BE2C (cell line): Measurements from ENCODE around the gene QPCTL. TPM values are rescaled to one million over a fixed set of nuclear protein-coding genes. Genes with fewer than 3 reads are reported as not detected.
A peak's percentile ranks its signal among the peaks of the same experiment; 100 is the strongest.

Source experiments
- DNase-seq: peaks from one replicate; pipeline ENCODE4 v3.0.0-alpha.2; 2020
- H3K27me3 ChIP-seq: fragments of 250-450 bp; sonication (Bioruptor Pico); 2 replicates; pipeline ENCODE4 v1.5.1; 2020; ENCODE audit warnings: mild to moderate bottlenecking
- H3K36me3 ChIP-seq: fragments of 250-450 bp; sonication (Bioruptor Pico); 2 replicates; pipeline ENCODE4 v1.5.1; 2020; ENCODE audit warnings: mild to moderate bottlenecking
- H3K4me1 ChIP-seq: fragments of 250-450 bp; sonication (Bioruptor Pico); 2 replicates; pipeline ENCODE4 v1.5.1; 2020
- H3K4me3 ChIP-seq: 2 replicates; pipeline ENCODE4 v1.5.1; 2011; ENCODE audit warnings: low read depth, low read length
- H3K9me3 ChIP-seq: fragments of 250-450 bp; sonication (Bioruptor Pico); 2 replicates; pipeline ENCODE4 v1.5.1; 2020
- polyA plus RNA-seq: library from polyadenylated mRNA; unstranded; fragments of >200 nt; gene quantifications from one replicate; pipeline ENCODE4 v1.2.1, GENCODE V29; 2012; ENCODE audit warnings: low read depth, missing spikeins; ENCODE audit not compliant: insufficient read length, insufficient read depth
- TF ChIP-seq, protein P1 (sequence below): IDR thresholded peaks from 2 replicates; pipeline ENCODE4 v1.5.1; 2012; ENCODE audit warnings: mild to moderate bottlenecking, low read depth, low read length

The QPCTL gene
- 4.4 TPM for polyA plus RNA-seq

DNA sequence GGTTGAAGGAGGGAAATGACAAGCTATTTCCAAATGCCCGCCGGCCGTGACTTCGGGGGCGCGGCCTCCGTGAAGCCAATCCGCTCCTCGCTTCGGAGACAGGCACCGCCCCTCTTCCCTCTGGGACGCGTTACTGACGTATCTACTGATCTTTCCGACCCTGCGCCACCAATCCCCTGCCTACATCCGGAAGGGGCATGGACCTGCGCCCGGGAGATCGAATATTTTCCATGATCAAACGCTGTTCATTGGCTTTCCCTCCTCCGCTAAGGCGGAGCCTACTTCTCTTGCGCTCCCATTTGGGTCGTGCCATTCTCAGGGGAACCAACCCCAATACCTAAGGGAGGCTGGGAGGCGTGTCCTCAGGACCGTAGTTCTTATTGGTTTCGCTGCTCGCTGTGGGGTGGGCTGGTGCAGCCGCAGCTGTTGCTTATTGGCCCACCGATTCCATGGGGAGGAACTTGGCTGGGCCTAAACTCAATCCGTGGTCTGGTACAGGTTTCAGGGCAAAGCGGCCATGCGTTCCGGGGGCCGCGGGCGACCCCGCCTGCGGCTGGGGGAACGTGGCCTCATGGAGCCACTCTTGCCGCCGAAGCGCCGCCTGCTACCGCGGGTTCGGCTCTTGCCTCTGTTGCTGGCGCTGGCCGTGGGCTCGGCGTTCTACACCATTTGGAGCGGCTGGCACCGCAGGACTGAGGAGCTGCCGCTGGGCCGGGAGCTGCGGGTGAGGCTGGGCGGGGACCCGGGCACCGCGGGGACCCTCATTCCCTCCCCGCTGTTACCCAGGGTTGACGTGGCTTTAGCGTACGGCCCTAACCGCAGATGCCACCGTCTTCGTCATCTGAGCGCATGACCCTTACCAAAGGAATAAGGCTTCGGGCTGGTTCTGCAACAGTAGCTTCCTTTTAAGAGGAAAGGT, at the start of gene QPCTL:
Gene QPCTL (plus strand): TSS at position 480 of the 919 bp plus-strand sequence. CDS start 38 bp downstream, at position 518.
- H3K9me3 ChIP-seq, result no peaks in the 10 kb centered on the region
- H3K27me3 ChIP-seq, result no peaks in the 10 kb centered on the region
- no peaks in the 10 kb centered on the region for H3K4me1 ChIP-seq
- peak within 1 kb of the TSS; percentile 94 for H3K4me3 ChIP-seq
- H3K36me3 ChIP-seq, result peaks cover 18% of the 10 kb centered on the region
- peak; percentile 99 for DNase-seq
- TF ChIP-seq, protein P1, sequence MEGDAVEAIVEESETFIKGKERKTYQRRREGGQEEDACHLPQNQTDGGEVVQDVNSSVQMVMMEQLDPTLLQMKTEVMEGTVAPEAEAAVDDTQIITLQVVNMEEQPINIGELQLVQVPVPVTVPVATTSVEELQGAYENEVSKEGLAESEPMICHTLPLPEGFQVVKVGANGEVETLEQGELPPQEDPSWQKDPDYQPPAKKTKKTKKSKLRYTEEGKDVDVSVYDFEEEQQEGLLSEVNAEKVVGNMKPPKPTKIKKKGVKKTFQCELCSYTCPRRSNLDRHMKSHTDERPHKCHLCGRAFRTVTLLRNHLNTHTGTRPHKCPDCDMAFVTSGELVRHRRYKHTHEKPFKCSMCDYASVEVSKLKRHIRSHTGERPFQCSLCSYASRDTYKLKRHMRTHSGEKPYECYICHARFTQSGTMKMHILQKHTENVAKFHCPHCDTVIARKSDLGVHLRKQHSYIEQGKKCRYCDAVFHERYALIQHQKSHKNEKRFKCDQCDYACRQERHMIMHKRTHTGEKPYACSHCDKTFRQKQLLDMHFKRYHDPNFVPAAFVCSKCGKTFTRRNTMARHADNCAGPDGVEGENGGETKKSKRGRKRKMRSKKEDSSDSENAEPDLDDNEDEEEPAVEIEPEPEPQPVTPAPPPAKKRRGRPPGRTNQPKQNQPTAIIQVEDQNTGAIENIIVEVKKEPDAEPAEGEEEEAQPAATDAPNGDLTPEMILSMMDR, result no peak

DNA sequence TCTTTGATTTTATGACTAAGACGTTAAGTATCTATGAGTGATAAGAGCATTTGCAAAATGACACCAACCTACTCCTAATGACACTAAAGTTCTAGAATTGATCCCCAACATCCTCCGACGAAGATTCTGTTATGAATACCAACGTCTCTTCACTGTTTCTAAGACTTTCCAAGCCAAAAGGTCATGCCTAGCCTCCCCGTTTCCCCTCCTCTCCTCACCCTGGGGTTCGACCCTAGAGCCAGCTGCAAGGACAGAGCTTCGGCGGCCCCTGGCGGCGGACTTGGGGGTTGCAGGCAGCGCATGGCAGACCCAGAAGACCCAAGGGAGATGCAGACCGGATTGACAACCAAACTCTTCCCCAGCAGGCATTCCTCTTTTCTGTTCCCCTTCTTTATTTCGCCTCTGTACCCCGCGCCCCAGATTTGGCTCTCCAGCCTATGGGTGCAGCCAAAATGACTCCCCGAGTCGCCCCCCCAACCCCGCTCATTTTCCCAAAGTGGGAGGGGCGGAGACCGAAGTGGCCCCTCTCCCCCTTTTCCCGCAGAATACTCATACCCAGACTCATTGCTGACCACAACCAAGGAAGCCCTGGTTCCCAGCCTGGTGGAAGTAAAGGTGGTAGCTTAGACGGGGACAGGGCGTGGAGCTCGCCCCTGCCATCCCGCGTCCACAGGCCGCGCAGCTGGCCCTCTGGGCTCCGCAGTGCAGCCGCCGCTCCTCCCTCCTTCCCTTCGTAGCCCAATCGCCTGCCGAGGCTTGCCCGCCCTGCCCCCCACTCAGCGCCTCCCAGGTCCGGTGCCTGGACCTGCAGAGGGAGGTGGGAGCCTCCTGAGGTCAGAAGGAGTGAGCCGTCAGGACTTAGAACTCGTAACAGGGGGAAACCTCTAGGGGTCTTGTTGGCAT, 49.2 kb upstream of the QPCTL start:
- Histone ChIP-seq H3K9me3 (no peaks in the 10 kb centered on the region), H3K4me3 (peak overlapping the region; percentile 86), H3K4me1 (0 out of 2 replicates have a peak, but pooled peaks cover 6% of the 10 kb centered on the region), H3K27me3 (no peaks in the 10 kb centered on the region), H3K36me3 (no peaks in the 10 kb centered on the region)
- DNase-seq, result peak; percentile 92
- TF ChIP-seq, protein P1, result peak; percentile 99

DNA sequence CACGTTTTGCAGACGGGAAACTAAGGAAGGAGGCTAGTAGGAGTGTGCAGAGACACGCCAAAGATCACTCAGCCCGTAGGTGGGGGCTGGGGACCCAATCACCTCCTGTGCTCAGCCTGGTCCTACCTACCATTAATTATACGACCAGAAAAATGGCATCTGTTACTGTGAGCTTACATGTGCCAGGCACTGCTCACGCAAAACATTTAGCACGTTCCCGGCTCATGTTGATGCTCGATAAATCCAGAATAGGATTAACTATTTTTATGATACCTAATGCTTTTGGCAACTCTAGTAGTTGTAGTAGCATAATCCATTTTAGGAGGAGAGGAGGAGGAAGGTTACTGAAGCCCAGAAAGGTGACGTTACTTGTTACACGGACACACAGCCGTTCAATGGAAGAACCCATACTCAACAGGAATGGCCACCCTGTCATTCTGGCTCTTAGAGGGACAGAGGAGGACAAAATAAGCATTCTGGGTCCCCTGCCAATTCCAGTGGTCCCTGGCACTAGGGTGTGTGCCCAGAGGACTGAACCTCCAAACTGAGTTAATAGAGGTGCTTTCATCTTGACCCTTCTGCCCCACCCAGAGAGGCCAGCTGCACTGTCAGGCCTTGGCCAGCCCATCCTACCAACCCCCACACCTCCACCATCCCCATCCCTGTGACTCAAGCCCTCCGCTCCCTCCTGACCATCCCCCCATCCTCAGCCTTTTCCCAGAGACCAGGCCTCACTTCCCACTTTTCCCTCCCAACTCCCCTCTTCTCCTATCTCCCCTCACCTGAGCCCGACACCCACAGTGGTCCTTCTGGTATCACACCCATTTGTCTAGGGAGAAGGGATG, 48.3 kb upstream of the QPCTL start:
- TF ChIP-seq, protein P1, result no peak
- H3K27me3 ChIP-seq, result no peaks in the 10 kb centered on the region
- DNase-seq, result no peak
- peak overlapping the region; percentile 86 for H3K4me3 ChIP-seq
- no peaks in the 10 kb centered on the region for H3K36me3 ChIP-seq
- H3K4me1 ChIP-seq, result 0 out of 2 replicates have a peak, but pooled peaks cover 6% of the 10 kb centered on the region
- no peaks in the 10 kb centered on the region for H3K9me3 ChIP-seq

DNA sequence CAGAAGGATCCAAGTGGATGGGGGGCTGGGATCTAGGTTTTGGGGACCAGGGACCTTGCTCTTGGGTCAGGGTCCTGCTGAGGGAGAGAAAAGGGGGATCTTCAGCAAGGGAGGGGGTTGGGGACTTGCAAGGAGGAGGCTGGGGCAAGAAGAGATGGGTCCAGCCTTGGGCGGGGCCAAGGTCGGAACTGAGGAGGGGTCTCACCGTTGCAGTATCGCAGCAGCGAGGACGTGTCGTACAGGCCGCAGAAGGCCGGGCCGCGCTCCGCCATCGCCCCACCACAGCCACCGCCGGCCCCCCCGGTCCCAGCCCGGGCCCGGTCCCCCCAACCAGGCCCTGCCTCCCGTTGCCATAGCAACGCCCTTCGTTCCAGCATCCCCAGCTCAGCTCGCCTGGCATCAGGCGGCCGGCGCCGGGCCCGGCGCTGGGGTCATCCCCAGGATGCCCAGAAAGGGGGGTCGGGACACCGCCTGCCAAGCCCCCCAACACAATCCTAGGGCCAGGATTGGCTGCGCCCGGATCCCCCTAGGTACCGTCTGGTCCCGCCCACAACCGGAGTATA, 47.3 kb upstream of the QPCTL start:
- H3K9me3 ChIP-seq, result no peaks in the 10 kb centered on the region
- TF ChIP-seq, protein P1, result no peak
- no peak for DNase-seq
- peak overlapping the region; percentile 59 for H3K4me3 ChIP-seq
- no peaks in the 10 kb centered on the region for H3K36me3 ChIP-seq
- H3K27me3 ChIP-seq, result no peaks in the 10 kb centered on the region
- 0 out of 2 replicates have a peak, but pooled peaks cover 6% of the 10 kb centered on the region for H3K4me1 ChIP-seq

DNA sequence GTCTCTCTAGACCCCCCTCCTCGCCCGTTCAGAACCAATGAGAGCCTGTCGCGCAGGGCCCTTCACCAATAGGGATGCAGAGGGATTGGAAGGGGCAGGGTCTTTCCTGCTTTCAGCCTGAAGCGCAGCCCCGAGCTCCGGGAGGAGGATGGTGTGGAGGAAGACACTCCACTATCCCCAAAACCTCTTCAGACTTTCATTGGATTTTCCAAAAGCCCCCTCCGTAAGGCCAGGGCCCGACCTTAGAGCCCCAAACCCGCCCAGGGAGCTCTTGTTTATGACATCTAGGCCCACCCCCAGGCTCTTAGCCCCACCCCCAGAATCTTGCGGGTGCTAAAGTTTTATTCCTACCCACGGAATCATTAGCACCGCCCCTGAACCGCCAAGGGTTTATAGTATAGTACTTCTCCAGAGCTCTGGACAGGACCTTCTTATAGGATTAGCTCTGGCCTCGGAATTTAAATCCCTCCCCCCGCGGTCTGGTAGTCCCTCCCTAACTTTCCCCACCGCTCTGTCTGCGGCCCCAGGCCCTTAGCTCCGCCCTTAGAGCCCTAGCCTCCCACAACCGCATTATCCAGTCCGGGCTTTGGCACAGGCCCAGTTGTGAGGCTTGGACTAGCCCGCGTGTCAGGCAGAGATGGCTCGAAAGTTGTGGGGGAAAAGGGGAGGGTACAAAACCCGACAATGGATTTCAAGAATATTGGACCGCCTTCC, 46.7 kb upstream of the QPCTL start:
- Histone ChIP-seq H3K4me1 (0 out of 2 replicates have a peak, but pooled peaks cover 6% of the 10 kb centered on the region), H3K36me3 (no peaks in the 10 kb centered on the region), H3K27me3 (no peaks in the 10 kb centered on the region), H3K9me3 (no peaks in the 10 kb centered on the region), H3K4me3 (peak overlapping the region; percentile 59)
- TF ChIP-seq, protein P1, result no peak
- peak; percentile 96 for DNase-seq
